ENCODE measurements around the gene ZNF770.

DNA sequence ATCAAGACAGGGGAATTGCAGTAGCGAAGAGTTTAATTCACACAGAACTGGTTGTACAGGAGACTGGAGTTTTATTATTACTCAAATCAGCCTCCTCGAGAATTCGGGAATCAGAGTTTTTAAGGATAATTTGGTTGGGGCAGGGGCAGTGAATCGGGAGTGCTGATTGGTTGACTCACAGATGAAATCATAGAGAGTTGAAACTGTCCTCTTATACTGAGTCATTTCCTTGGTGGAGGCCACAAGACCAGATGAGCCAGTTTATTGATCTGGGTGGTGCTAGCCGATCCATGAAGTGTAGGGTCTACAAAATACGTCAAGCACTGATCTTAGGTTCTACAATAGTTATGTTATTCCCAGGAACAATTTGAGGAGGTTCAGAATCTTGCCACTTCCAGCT, 5.3 kb upstream of the ZNF770 start:
- TF ChIP-seq TAF1 (IDR thresholded peaks at IDR 0.05; ENCODE audit: borderline replicate concordance, insufficient read depth, low read length): no peak
- TF ChIP-seq SIN3A (IDR thresholded peaks at IDR 0.05; ENCODE audit: borderline replicate concordance, insufficient read depth, low read length): no peak
- no peak for TF ChIP-seq REST (IDR thresholded peaks at IDR 0.05; ENCODE audit: insufficient read depth in 1 of 2, low read depth in 2 of 2, low read length in 2 of 2)
- no peak for TF ChIP-seq POLR2AphosphoS5 (IDR thresholded peaks at IDR 0.05; ENCODE audit: low read depth, low read length)
- no peak for TF ChIP-seq FOXP2 (optimal IDR thresholded peaks at IDR 0.05; ENCODE audit: borderline replicate concordance, extremely low read depth, extremely low read length, insufficient read depth)
